HEK293 (cell line): ENCODE data around the gene PTPN5.

ENCODE experiments used
- CTCF ChIA-PET: fragments of 350-600 bp; formaldehyde crosslinking; extraction: SDS; loops from one replicate; lab custom pipeline; 2021; ENCODE audit warnings: antibody characterized with exemption; lab: Yijun Ruan, JAX
- POLR2A ChIA-PET: fragments of 300-600 bp; formaldehyde crosslinking; extraction: SDS; loops from one replicate; lab custom pipeline; 2020; ENCODE audit warnings: antibody characterized with exemption, inconsistent platforms; lab: Yijun Ruan, JAX
- H3K27ac ChIP-seq: fragments of 200-500 bp; sonication (Bioruptor generic); 2 replicates; pipeline ENCODE4 v1.5.1; 2014; ENCODE audit warnings: low read depth, low read length, control low read depth, inconsistent platforms; ENCODE audit errors: extremely low read depth
- H3K36me3 ChIP-seq, 2 experiments: fragments of 200-500 bp in 1 of 2; sonication (Bioruptor generic) in 1 of 2; 1 replicate in 1 of 2; 2 replicates in 1 of 2; pipeline ENCODE4 v1.5.1; 2014 to 2017; ENCODE audit warnings: inconsistent platforms in 2 of 2, low read length in 2 of 2; ENCODE audit not compliant: control insufficient read depth in 2 of 2, insufficient read depth in 1 of 2
- H3K4me1 ChIP-seq: fragments of 200-500 bp; sonication (Bioruptor generic); 2 replicates; pipeline ENCODE4 v1.5.1; 2014; ENCODE audit warnings: mild to moderate bottlenecking, low read length, inconsistent platforms; ENCODE audit not compliant: control insufficient read depth, insufficient read depth
- H3K4me3 ChIP-seq: 2 replicates; pipeline ENCODE4 v1.5.1; 2011; ENCODE audit warnings: low read depth, mild to moderate bottlenecking, control low read depth, low read length, moderate library complexity
- H3K9me3 ChIP-seq: fragments of 200-500 bp; sonication (Bioruptor generic); 2 replicates; pipeline ENCODE4 v1.5.1; 2014; ENCODE audit warnings: low read depth, low read length, inconsistent platforms; ENCODE audit not compliant: control insufficient read depth, insufficient read depth
- EGR2 ChIP-seq: fragments of 450-650 bp; formaldehyde crosslinking; IDR thresholded peaks from 2 replicates; pipeline ENCODE4 v1.5.1; 2016; ENCODE audit warnings: low read depth, missing biosample characterization, missing genetic modification characterization
- GLIS1 ChIP-seq: fragments of 450-650 bp; formaldehyde crosslinking; IDR thresholded peaks from 2 replicates; pipeline ENCODE4 v1.5.1; 2016; ENCODE audit warnings: missing biosample characterization, missing genetic modification characterization
- GLIS2 ChIP-seq: fragments of 450-650 bp; formaldehyde crosslinking; IDR thresholded peaks from 2 replicates; pipeline ENCODE4 v1.5.1; 2016; ENCODE audit warnings: missing biosample characterization, missing genetic modification characterization
- KLF1 ChIP-seq: fragments of 450-650 bp; formaldehyde crosslinking; IDR thresholded peaks from 2 replicates; pipeline ENCODE4 v1.5.1; 2016; ENCODE audit warnings: missing biosample characterization, missing genetic modification characterization
- KLF9 ChIP-seq: fragments of 450-650 bp; formaldehyde crosslinking; IDR thresholded peaks from 2 replicates; pipeline ENCODE4 v1.5.1; 2016; ENCODE audit warnings: missing biosample characterization, missing genetic modification characterization, low read depth
- MYNN ChIP-seq: fragments of 450-650 bp; formaldehyde crosslinking; IDR thresholded peaks from 2 replicates; pipeline ENCODE4 v1.5.1; 2016; ENCODE audit warnings: missing biosample characterization, missing genetic modification characterization, borderline replicate concordance
- PATZ1 ChIP-seq: fragments of 450-650 bp; formaldehyde crosslinking; IDR thresholded peaks from 2 replicates; pipeline ENCODE4 v1.5.1; 2016; ENCODE audit warnings: missing biosample characterization, missing genetic modification characterization
- SP2 ChIP-seq: fragments of 450-650 bp; formaldehyde crosslinking; IDR thresholded peaks from 2 replicates; pipeline ENCODE4 v1.5.1; 2016; ENCODE audit warnings: missing biosample characterization, missing genetic modification characterization
- SP3 ChIP-seq: fragments of 450-650 bp; formaldehyde crosslinking; IDR thresholded peaks from 2 replicates; pipeline ENCODE4 v1.5.1; 2016; ENCODE audit warnings: missing biosample characterization, missing genetic modification characterization
- SP7 ChIP-seq: fragments of 450-650 bp; formaldehyde crosslinking; IDR thresholded peaks from 2 replicates; pipeline ENCODE4 v1.5.1; 2016; ENCODE audit warnings: missing biosample characterization, missing genetic modification characterization
- ZBTB10 ChIP-seq: fragments of 450-650 bp; formaldehyde crosslinking; IDR thresholded peaks from 2 replicates; pipeline ENCODE4 v1.5.1; 2016; ENCODE audit warnings: missing biosample characterization, missing genetic modification characterization
- ZBTB20 ChIP-seq: fragments of 450-650 bp; formaldehyde crosslinking; IDR thresholded peaks from 2 replicates; pipeline ENCODE4 v1.5.1; 2016; ENCODE audit warnings: missing biosample characterization, missing genetic modification characterization
- ZFHX2 ChIP-seq: fragments of 450-650 bp; formaldehyde crosslinking; conservative IDR thresholded peaks from 2 replicates; pipeline ENCODE4 v1.5.1; 2016; ENCODE audit warnings: missing biosample characterization, missing genetic modification characterization
- ZFP37 ChIP-seq: fragments of 450-650 bp; formaldehyde crosslinking; IDR thresholded peaks from 2 replicates; pipeline ENCODE4 v1.5.1; 2016; ENCODE audit warnings: missing biosample characterization, missing genetic modification characterization
- ZNF112 ChIP-seq: fragments of 450-650 bp; formaldehyde crosslinking; IDR thresholded peaks from 2 replicates; pipeline ENCODE4 v1.5.0; 2017; ENCODE audit warnings: missing biosample characterization, missing genetic modification characterization
- ZNF16 ChIP-seq: fragments of 450-650 bp; formaldehyde crosslinking; IDR thresholded peaks from 2 replicates; pipeline ENCODE4 v1.5.1; 2016; ENCODE audit warnings: low read depth, missing biosample characterization, missing genetic modification characterization
- ZNF26 ChIP-seq: fragments of 450-650 bp; formaldehyde crosslinking; IDR thresholded peaks from 2 replicates; pipeline ENCODE4 v1.5.1; 2016; ENCODE audit warnings: missing biosample characterization, missing genetic modification characterization
- ZNF335 ChIP-seq: fragments of 450-650 bp; formaldehyde crosslinking; conservative IDR thresholded peaks from 2 replicates; pipeline ENCODE4 v1.5.1; 2016; ENCODE audit warnings: missing biosample characterization, missing genetic modification characterization
- ZNF341 ChIP-seq: fragments of 450-650 bp; formaldehyde crosslinking; IDR thresholded peaks from 2 replicates; pipeline ENCODE4; 2016; ENCODE audit warnings: low read depth, missing biosample characterization, missing genetic modification characterization
- ZNF521 ChIP-seq: fragments of 450-650 bp; formaldehyde crosslinking; IDR thresholded peaks from 2 replicates; pipeline ENCODE4 v1.5.1; 2017; ENCODE audit warnings: missing biosample characterization, mild to moderate bottlenecking, missing genetic modification characterization
- ZNF600 ChIP-seq: fragments of 450-650 bp; formaldehyde crosslinking; IDR thresholded peaks from 2 replicates; pipeline ENCODE4 v1.5.1; 2016; ENCODE audit warnings: missing biosample characterization, missing genetic modification characterization
- ZSCAN5A ChIP-seq: fragments of 450-650 bp; formaldehyde crosslinking; IDR thresholded peaks from 2 replicates; pipeline ENCODE4 v1.5.1; 2016; ENCODE audit warnings: missing biosample characterization, missing genetic modification characterization
- ZXDB ChIP-seq: fragments of 450-650 bp; formaldehyde crosslinking; IDR thresholded peaks from 2 replicates; pipeline ENCODE4 v1.5.1; 2016; ENCODE audit warnings: missing biosample characterization, missing genetic modification characterization
- TF ChIP-seq, protein P1 (sequence below): fragments of 450-650 bp; formaldehyde crosslinking; IDR thresholded peaks from 2 replicates; pipeline ENCODE4 v1.5.1; 2016; ENCODE audit warnings: missing biosample characterization, missing genetic modification characterization

The PTPN5 gene

DNA sequence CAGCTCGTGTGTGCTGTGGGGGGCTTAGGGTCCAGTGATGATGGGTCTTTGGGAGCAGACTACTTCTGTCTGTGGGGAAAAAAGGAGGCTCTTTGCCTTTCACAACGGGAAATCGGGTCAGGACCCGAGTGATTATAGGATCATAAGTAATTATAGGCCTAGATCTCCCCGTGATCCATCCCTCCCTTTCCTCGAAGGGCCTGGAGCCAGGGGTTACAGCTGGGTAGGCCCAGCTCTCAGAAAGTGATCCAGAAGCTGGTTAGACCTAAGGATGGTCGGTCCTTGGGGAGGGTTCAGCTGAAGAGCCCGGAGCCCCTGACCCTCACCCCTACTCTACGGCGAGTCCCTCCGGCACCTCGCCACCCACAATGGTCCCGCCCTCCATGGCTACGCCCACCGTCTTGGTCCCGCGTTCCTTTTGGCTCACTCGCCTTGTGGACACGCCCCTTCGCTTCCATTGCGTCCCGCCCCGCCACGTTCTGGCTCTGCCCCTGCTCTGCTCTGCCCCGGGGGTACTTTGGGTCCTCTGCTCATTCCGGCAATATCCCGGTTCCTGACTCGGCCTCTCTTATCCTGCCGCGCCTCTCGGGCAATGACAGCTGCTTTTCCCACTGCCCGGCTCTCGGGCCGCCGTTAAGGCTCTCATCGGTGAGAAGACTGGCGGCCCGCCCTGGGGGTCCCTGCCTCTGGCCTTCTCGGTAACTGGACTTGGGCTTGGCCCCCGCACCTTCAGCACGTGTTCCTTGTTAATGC, 70.6 kb downstream of the PTPN5 start:
- H3K36me3 ChIP-seq, result no peaks in the 10 kb centered on the region
- ChIA-PET POLR2A (no interaction called here), CTCF (interaction anchor here (0.6 to 3.8 kb wide), 4 partner anchors 11 to 809 kb away, joined by 3 to 28 read pairs (median 10); no protein-coding TSS in a partner anchor)
- peak overlapping the region; percentile 15; the same call in 1 of the 2 replicates for H3K4me3 ChIP-seq
- H3K27ac ChIP-seq, result no peak overlapping the region
- H3K9me3 ChIP-seq, result no peaks in the 10 kb centered on the region
- no peaks in the 10 kb centered on the region for H3K4me1 ChIP-seq
- TF ChIP-seq ZNF16 (tag by site-specific recombination) (no peak), ZNF26 (tag by site-specific recombination) (no peak), ZNF335 (tag by site-specific recombination) (peak; percentile 55; the same call in 1 of the 2 replicates), ZXDB (tag by site-specific recombination) (peak; percentile 71), SP7 (tag by site-specific recombination) (peak; percentile 57), ZFHX2 (tag by site-specific recombination) (peak; percentile 51; the same call in 1 of the 2 replicates), ZNF341 (tag by site-specific recombination) (no peak), ZBTB10 (tag by site-specific recombination) (no peak), ZNF112 (tag by site-specific recombination) (no peak), SP3 (tag by site-specific recombination) (peak; percentile 65), KLF1 (tag by site-specific recombination) (peak; percentile 37; the same call in 1 of the 2 replicates), GLIS1 (tag by site-specific recombination) (0 out of 2 replicates have a peak, but pooled peaks have one; percentile 25), EGR2 (peak; percentile 19; the same call in 1 of the 2 replicates), ZFP37 (tag by site-specific recombination) (no peak), PATZ1 (peak; percentile 50; the same call in 1 of the 2 replicates), ZSCAN5A (tag by site-specific recombination) (no peak), ZBTB20 (tag by site-specific recombination) (peak; percentile 78), ZNF521 (tag by site-specific recombination) (no peak), MYNN (no peak), GLIS2 (0 out of 2 replicates have a peak, but pooled peaks have one; percentile 39), ZNF600 (tag by site-specific recombination) (peak; percentile 92), KLF9 (tag by site-specific recombination) (peak; percentile 74), SP2 (tag by site-specific recombination) (peak; percentile 86)
- TF ChIP-seq, protein P1, sequence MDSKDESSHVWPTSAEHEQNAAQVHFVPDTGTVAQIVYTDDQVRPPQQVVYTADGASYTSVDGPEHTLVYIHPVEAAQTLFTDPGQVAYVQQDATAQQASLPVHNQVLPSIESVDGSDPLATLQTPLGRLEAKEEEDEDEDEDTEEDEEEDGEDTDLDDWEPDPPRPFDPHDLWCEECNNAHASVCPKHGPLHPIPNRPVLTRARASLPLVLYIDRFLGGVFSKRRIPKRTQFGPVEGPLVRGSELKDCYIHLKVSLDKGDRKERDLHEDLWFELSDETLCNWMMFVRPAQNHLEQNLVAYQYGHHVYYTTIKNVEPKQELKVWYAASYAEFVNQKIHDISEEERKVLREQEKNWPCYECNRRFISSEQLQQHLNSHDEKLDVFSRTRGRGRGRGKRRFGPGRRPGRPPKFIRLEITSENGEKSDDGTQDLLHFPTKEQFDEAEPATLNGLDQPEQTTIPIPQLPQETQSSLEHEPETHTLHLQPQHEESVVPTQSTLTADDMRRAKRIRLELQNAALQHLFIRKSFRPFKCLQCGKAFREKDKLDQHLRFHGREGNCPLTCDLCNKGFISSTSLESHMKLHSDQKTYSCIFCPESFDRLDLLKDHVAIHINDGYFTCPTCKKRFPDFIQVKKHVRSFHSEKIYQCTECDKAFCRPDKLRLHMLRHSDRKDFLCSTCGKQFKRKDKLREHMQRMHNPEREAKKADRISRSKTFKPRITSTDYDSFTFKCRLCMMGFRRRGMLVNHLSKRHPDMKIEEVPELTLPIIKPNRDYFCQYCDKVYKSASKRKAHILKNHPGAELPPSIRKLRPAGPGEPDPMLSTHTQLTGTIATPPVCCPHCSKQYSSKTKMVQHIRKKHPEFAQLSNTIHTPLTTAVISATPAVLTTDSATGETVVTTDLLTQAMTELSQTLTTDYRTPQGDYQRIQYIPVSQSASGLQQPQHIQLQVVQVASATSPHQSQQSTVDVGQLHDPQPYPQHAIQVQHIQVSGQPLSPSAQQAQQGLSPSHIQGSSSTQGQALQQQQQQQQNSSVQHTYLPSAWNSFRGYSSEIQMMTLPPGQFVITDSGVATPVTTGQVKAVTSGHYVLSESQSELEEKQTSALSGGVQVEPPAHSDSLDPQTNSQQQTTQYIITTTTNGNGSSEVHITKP (tag by site-specific recombination), result peak; percentile 76
